HG02642 (cell line): Measurements from ENCODE around the gene PTGES3L.
A peak's percentile ranks its signal among the peaks of the same experiment; 100 is the strongest.

Experiments used
- ATAC-seq: cut with Tn5 transposase; IDR thresholded peaks from one replicate; pipeline ENCODE4 v1.9.1; 2021; ENCODE audit warnings: mild to moderate bottlenecking; ENCODE audit not compliant: unreplicated experiment, poor library complexity

Gene PTGES3L

GRCh38 chr17:42979511-42980273 is at the start of gene PTGES3L:
TSS of gene PTGES3L (minus strand) at chr17:42980080. CDS start at chr17:42980053, 27 bp downstream.
- peak; percentile 34 for ATAC-seq

DNA sequence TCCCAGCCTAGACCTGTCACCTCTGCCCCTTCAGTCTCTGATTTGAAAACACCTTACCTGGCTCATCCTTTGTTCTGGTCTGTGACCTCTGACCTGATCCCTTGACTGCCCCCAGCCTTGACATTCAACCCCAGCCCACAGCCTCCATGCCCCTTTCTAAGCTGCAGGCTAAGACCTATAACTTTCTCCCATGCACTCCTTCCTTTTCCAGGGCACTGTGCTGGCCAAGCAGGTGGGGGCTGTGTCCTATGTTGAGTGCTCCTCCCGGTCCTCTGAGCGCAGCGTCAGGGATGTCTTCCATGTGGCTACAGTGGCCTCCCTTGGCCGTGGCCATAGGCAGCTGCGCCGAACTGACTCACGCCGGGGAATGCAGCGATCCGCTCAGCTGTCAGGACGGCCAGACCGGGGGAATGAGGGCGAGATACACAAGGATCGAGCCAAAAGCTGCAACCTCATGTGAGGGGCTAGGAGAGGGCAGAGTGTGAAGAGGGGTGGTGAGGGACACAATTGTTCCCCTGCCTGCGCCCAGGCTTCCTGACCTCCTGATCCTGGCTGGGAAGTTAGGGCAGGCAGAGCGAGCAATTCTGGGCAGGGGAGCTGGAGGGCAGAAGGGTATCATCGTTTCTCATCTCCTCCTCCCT is 48.5 kb upstream of the PTGES3L start:
- no peak for ATAC-seq

DNA sequence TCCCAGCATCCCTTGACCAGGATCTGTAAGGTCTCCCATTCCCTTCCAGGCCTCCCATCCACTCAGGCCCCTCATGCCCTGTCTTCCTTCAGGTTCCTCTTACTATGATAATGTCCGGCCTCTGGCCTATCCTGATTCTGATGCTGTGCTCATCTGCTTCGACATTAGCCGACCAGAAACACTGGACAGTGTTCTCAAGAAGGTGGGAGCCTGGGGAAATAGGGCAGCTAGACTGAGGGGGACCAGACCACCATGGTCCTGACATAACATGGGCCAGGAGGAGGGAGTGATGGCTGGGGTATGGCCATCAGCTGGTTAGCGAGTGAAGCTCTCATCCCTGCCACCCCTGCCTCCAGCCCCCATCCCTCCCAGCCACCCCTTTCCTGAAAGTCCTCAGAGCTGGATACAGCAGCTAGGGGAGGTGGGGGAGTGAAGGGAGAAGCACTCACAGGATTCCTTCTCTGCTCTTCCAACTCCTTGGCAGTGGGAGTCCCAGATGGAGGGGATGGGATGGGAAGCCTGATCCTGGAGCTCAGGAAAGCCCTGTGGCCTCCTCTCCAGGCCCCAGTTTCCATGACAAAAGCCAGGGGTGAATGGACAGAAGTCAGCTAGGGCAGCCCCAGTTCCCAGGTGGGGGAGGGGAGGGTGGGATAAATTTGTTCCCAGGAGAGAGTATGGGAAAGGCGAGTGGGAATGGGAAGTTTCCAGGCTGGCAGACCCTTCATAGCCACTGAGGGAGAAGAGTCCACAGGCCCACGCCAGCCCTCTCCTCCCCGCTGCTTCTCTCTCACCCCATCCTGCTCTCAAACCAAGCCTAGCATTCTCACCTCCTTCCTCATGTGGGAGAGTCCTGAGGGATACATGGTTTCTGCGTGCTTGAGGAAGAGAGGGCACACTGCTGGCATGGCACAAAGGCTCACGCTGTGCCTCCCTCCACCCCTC is 47.5 kb upstream of the PTGES3L start:
- no peak for ATAC-seq

GRCh38 chr17:43026595-43026994 is 46.7 kb upstream of the PTGES3L start:
- no peak for ATAC-seq

DNA sequence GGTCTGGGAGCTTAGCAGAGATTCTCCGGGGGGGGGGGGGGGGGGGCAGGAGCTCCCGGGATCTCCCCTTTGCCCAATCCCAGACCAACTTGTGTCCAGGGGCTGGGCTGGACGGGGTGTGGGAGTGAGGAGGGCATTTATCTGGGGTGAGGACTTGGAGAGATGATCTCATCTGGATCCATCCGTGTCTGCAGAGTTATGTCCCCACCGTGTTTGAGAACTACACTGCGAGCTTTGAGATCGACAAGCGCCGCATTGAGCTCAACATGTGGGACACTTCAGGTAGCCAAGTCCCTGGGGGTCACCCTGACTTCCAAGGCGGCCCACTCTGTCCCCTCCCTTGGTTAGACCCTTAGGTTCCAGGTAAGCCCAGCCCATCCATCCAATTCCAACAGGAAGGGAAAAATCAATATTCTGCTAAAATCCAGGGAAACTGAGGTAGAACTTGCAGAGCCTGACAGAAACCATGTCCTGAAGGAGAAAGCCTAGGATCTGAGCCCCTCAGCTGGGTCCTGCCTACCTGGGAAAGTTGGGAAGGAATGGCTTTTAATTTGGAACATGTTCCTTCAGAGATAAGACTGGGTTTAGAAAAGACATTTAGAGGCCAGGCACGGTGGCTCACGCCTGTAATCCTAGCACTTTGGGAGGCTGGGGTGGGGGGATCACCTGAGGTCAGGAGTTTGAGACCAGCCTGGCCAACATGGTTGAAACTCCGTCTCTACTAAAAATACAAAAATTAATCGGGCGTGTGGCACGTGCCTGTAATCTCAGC is 46.1 kb upstream of the PTGES3L start:
- ATAC-seq, result no peak

- no peak for ATAC-seq
These were observed 45.4 kb upstream of the PTGES3L start for GRCh38 chr17:43025290-43025657.

- no peak for ATAC-seq
These were observed 44.8 kb upstream of the PTGES3L start, which contains the start of gene RND2 for GRCh38 chr17:43024407-43025289. TSS of gene RND2 (plus strand) at chr17:43025231. CDS start at chr17:43025348, 117 bp downstream.

GRCh38 chr17:43021741-43022512 is 42.0 kb upstream of the PTGES3L start, which contains the start of gene VAT1:
TSS of gene VAT1 (minus strand) at chr17:43022385. CDS start at chr17:43022322, 63 bp downstream.
- peak; percentile 47 for ATAC-seq

GRCh38 chr17:43020789-43021740 is 41.2 kb upstream of the PTGES3L start:
- ATAC-seq, result no peak

DNA sequence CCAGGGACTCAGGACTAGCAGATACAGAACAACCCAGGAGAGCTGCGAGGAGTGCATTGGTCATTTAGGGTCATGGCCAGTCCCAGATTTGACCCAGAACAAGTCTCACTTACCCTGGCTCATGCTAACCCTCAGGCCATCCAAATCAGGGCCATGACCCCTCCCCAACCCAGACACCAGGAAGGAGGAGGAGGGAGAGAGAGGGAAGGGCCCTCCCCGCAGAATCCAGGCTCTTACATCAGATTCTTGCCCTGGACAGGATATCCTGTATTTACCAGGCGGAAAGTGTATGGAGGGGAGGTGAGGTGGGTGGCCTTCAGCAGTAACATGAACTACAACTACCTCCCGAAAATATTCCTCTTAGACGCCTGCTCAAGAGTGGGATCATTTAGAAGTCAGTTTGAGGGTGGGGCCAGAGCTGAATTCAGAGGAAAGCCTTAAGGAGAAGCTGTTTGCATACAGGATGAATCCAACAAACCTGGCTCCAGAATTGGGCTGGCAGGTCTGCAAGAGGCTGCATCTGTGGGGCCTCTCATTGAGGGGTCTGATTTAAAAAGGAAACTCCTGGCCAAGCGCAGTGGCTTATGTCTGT is 40.2 kb upstream of the PTGES3L start:
- ATAC-seq, result no peak

DNA sequence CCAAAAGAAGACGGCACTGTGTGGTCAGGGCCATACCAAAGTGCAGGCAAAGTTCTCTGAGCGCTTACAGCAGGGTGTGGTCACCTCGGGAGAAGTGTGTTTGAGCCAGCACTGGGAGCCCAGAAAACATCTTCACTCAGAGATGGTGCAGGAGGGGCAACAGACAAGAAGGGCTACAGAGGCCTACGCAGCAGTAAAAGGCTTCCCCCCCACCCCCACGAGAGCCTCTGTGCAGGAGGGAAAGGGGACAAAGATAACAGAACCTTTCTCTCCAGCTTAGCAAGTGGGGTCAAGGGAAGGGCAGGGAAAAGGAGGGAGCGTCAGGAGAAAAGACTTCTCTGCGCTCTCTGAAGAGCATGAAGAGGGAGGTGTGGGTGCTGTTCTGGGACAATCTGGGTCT is 39.5 kb upstream of the PTGES3L start:
- no peak for ATAC-seq

GRCh38 chr17:43018932-43019331 is 39.1 kb upstream of the PTGES3L start:
- no peak for ATAC-seq

GRCh38 chr17:43018008-43018853 is 38.4 kb upstream of the PTGES3L start:
- no peak for ATAC-seq

- ATAC-seq, result no peak
These were observed 36.3 kb upstream of the PTGES3L start for GRCh38 chr17:43016216-43016615.

- ATAC-seq, result no peak
These were observed 35.7 kb upstream of the PTGES3L start for GRCh38 chr17:43015579-43015978.
